NOMO-1 (cell line): ENCODE measurements around the gene IL37.
"Not testable (repeated sequence)": the region's sequence is repeated elsewhere in the genome, so short reads cannot be mapped to it uniquely, and the experiment has no call there.

Experiments used
- DNase-seq, 2 experiments: peaks; one replicate each; lab custom pipeline; 2025; ENCODE audit not compliant: unreplicated experiment in 2 of 2; lab: John Stamatoyannopoulos, UW

The IL37 gene

DNA sequence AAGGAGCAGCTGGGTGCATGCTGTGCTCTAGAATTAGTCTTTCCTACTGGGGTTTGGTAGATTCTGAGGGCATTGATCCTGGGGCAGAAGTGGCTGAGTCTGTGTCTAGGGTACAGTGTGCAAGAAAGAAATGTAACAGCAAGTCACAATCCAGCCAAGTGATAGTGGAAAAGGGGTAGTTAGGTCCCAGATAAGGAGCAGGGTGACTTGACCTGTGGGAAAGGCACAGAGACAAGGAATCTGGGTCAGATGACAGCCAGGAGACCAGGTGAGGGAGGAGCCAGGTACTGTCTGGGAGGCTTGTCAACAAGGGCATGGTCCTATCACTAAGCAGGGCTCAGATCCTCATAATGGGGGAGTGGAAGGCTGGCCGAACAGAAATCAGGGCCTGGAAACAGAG lies 8.1 kb downstream of the IL37 start:
- no peak for DNase-seq

DNA sequence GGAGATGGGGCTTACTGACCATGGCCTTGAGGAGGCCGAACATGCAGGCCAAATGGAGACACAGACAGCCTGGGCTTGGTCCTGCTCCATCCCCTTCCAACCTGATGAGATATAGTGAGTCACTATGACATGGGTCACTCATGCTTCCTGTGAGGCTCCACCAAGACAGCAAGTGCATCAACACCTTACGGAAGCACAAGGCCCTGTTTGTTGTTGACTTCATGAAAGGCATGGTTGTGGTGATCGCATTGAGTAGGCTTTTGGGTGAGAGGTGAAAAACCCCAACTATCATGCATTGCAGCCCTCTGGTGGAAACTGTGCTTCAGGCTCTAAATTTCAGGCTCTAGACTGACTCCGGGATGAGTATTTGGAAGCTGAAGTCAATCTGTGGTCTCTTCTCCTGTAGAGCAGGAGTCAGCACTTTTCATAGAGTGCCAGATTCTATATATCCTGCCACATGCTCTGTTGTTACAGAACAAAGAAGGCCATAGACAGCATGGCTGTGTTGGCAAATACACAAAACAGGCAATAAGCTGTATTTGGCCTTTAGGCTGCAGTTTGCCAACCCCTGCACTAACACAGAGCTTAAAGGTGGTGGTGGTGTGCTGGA lies 10.1 kb downstream of the IL37 start:
- DNase-seq: no peak

DNA sequence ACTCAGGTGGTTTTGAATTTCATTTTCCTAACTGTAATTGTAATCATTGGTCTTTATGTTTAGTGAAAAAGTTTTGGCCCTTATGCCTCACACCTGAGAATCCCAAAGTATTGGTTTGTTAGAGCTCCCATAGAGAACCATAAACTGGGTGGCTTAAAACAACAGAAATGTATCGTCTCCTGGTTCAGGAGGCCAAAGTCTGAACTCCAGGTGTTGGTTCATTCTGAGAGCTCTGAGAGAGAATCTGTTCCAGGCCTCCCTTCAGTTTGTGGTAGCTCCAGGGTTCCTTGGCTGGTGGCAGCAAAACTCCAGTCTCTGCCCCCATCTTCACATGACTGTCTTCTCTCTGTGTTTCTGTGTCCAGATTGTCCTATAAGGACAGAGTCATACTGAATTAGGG lies 11.0 kb downstream of the IL37 start:
- no peak for DNase-seq

DNA sequence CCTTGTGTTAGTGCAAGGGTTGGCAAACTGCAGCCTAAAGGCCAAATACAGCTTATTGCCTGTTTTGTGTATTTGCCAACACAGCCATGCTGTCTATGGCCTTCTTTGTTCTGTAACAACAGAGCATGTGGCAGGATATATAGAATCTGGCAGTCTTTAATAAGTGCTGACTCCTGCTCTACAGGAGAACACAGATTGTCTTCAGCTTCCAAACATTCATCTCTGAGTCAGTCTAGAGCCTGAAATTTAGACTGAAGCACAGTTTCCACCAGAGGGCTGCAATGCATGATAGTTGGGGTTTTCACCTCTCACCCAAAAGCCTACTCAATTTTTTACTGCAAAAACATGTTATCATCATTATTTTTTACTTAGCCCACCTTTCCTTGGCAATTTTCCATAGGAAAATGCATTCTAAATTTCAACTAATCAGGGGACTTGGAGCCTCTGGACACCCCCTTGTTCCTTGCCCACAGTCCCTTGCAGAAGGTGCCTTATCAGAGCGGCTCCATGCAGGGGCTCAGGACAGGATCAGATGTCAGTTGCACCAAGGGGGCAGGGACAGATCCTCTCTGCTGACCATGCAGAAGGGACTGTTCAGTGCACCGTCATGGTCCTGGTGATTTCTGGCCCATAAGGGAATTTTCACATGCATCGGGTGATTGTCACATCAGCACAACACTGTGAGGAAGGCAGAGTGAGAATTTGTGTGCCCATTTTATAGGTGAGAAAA lies 12.4 kb downstream of the IL37 start:
- DNase-seq: no peak

DNA sequence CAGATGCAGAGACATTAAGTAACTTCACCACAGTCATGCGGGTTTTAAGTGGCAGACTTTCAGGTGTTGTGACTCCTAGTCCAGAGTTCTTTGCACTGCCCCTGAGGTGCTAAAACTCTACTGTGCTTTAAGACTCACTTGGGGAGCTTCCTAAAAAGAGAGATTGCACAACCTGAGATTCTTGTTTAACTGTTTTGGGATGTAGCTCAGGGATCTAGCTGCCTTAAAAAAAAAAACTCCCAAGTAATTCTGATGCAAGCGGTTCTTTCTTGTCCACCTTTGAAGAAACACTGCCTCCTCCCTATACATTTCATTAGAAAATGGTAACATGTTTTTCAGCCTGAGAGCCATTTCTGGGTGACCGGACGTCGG lies 13.0 kb downstream of the IL37 start:
- DNase-seq: no peak

DNA sequence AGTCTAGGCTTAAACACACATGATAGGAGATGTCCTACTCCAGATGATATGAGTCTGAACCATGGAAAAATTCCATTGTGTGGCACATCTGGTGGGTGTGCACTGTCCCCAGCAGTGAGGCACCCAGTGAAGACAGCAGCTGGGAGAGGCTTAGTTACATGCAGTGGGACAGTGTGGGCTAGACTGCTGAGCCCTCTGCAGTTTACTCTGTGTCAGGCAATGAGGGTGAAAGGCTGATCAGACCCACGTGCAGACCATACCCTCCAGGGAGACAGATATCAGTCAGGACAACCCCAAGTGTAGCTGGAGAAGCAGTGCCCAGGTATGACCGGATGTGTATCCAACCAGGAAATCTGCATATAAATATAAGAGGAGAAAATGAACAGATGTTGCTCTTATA lies 13.4 kb downstream of the IL37 start:
- DNase-seq: no peak

DNA sequence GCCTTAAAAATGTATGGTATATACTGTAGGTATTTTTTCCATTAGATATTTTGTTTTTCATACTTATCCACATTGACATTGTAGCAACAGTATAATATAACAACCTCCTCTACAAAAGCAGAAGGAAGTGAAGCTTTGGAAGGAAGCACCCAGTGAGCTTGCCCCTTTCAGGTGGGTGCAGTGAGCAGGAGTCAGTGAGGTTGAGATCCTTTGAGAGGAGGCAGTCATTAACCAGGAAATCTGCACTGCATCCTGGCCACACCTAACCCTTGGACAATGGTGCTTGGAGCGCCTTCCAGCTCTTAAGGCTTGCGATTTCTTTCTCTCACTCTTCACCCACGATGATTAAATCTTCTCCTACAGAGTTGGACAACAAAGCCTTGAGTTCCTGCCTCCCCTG lies 13.9 kb downstream of the IL37 start:
- no peak for DNase-seq

DNA sequence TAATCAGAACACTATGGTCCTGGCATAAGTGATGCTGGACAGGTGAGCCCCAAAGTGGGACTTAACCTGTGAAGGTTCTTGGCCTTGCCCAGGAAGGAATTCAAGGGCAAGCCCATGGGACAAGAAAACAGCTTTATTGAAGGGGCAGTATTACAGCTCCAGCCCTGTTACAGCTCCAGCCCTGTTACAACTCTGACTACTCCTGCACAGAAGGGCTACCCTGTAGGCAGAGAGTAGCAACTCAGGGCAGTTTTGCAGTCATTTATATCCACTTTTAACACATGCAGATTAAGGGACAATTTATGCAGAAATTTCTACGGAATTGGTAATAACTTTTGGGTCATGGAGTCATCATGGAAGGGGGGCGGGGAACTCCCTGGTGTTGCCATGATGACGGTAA lies 15.7 kb downstream of the IL37 start:
- DNase-seq: no peak

DNA sequence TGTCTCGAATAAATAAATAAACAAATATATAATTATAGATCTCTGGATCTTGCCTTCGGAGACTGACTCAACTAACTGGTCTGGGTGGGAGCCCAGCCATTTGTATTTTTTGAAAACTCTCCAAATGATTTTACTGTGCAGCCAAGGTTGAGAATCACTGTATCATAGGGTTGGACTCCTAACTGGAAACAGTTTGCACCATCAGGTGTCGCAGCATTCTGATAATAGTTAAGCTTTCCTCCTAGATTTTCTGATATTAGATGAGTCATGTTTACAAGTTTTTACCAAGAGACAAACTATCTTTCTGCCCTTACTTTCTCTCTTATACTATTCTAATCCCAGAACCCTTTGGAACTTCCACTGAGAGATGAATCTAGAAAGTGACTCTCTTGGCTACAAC lies 16.8 kb downstream of the IL37 start:
- no peak for DNase-seq

DNA sequence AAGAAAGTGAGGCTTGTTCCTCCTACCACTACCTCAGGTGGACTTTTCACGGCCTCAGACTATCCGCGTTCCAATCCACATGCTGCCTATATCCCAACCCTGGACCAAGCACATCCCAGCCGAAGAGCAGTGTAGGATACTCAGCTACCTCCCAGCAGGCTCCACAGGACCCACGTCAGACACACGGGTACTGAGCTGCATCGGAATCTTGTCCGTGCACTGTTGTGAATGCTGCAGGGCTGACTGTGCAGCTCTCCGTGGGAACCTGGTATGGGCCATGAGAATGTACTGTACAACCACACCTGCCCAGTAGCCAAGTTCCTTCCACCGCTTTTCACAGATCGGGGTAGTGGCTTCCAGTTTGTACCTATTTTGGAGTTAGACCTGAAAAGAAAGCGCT lies 22.3 kb downstream of the IL37 start:
- DNase-seq: no peak

DNA sequence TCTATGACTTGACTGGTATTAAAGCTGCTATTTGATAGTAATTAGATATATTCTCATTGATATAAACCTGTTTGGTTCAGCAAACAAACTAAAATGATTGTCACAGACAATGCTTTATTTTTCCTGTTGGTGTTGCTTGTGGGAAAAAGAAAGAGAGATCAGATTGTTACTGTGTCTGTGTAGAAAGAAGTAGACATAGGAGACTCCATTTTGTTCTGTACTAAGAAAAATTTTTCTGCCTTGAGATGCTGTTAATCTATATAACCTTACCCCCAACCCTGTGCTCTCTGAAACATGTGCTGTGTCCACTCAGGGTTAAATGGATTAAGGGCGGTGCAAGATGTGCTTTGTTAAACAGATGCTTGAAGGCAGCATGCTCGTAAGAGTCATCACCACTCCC lies 23.2 kb downstream of the IL37 start:
- not testable (repeated sequence) for DNase-seq

DNA sequence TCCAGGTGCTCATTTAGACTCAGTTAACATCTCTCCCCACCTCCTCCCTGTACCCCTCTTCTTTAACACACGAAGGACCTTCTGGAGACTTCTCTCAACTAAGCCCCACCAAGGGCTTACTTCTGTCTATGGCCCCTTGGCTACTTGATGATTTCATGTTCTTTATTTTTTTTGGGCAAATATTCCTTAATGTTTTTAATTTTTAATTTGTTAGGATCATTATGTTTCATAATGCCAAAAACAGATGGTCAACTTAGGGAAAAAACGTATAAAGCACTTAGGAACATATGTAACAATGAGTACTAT lies 25.9 kb downstream of the IL37 start:
- DNase-seq: no peak

DNA sequence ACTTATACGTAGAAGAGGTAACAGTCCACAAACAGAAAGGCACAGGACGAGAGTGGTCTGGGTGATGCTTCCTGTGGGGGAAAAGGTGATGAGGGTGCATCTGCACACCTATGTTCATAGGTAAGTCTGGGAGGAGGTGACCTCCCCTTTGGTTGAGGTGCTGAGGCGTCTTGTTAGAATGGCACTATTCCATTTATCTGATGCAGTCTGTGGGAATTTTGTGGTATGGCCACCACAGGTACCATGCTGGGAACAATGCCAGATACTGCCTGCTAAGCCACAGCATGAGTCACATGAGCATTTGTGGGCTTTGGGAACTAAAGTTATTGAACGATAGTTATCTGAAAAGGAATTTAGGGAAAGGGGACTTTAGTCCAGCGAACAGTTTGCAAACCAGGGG lies 27.9 kb downstream of the IL37 start:
- no peak for DNase-seq

DNA sequence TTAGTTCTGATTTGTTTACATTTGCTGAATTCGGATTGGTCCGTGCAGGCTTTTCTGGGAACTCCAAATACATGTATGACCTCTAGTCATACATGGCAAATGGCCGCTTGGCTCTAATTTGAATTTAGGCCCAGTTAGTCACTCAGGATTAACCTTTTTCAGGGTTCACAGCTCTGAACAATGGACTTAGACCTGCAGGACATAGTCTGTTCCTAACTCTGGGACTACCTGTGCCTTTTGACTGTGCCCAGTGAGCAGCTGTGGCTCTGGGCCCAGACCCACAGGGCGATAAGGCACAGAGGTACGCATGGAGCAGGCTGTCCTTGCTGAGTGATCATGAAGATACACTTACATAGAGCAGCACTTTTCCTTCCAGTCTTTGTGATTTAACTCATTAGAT lies 28.5 kb downstream of the IL37 start:
- no peak for DNase-seq

DNA sequence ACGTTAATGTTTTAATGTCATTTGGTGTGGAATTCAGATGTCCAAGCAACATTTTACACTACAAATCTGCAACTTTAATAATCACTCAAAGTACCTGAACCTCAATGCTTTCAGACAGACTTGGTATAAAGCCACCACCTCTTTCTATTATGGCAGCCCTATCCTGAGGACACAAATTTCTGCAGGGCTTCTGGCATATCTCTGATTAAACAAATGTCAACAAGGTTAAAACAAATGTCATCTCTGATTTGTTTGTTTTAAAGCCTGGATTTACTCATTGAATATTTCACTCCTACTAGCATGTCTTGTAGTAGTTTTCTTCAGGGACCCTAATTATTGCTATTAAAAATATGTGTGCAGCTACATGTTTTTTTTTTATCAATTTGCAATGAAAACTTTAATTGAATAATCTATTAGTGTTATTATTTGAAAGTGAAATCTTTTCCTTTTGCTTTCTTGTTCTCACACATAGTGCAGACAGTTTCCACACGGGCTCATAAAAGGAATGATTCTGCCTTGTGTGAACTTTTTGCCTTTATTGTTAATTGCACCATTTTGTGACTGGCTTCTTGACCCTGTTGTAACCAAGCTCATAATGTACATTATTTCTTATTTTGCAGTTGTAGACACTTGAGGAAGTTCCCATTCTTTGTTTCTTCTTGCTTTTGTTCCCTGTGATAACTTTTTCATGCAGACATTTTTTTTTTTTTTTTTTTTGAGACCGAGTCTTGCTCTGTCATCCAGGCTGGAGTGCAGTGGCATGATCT lies 30.1 kb downstream of the IL37 start:
- DNase-seq: no peak

DNA sequence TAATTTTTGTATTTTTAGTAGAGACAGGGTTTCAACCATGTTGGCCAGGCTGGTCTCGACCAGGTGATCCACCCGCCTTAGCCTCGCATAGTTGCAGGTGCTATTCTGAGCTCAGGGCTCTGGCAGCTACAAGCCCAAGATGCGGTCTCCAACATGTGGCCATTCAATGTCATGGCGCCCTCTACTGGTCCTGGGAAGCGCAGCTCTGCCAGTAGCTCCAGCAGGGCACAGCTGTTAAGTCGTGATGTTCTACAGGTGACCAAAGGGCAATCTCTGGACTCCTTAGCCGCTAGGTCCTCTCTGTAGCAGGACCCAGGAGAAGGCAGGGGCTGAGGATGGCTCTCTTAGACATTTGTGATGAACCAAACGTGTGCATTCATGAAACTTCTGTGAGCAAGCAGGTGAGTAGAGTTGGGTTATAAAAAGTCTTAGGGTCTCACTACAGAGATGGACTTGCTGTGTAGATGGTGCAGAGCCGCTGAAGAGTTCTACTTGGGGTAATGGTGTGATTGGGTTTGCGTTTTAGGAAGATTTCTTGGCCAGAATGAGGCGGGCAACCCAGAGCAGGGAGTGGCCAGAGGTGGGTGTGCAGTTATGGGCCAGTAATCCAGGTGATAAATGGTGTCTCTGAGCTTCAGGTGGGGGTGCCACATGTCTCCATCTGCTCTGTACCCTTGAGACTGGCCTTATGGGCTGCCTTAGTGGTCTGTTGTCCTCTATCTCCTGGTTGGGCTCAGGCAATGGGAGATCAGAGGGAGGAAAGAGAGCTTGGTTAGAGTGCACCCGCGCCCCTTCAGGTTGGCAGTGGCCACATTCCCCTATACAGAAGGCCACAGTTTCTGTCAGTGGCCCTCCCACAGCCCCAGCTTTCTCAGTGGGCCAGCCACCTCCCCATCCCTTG lies 31.0 kb downstream of the IL37 start:
- peak; percentile 64 to 75 for DNase-seq

DNA sequence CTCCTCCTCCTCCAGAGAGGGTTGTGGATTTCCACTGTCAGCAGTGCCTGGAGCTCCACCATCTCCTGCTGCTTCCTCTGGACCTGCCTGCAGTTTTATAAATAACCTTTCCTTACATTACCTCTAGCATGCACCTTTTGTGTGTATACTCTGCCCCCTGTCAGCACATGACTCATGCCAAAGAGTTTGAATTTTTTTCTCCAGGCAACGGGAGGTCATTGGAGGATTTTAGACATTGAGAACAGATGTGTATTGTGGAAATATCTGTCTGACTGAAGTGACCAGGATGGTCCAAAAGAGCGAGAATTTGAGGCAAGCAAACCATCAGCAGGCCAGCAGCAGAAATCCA lies 31.7 kb downstream of the IL37 start:
- DNase-seq: no peak

DNA sequence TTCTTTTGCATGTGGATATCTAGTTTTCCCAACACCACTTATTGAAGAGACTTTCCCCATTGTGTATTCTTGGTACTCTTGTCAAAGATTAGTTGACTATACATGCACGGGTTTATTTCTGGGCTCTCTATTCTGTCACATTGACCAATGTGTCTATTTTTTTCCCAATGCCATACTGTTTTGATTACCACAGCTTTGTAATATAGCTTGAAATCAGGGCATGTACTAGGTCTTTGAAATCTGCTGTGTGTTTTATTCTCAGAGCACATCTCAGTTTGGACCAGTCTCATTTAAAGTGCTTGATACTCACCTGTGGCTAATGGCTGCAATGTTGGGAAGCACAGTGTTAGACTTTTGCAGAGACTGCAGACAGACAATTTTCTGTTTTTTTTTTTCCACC lies 34.0 kb downstream of the IL37 start:
- DNase-seq: no peak

DNA sequence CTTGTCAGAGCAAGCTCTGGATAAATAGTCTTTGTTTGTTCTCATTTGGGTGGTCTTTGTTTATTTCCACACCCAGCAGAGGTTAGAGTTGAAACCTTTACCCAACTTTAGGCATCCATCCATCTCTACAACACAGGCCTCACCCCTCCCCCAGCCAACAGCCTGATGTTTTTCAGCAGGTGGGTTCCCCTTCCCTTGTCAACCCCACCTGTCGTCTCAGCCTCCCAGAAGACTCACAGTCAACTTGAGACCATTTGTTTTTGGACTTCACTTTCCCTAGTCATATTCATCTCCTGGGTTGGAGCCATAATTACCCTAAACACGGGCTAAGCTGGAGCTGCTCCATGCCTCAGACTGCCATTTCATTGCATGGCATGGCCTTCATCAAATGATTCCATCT lies 35.1 kb downstream of the IL37 start:
- DNase-seq: no peak

DNA sequence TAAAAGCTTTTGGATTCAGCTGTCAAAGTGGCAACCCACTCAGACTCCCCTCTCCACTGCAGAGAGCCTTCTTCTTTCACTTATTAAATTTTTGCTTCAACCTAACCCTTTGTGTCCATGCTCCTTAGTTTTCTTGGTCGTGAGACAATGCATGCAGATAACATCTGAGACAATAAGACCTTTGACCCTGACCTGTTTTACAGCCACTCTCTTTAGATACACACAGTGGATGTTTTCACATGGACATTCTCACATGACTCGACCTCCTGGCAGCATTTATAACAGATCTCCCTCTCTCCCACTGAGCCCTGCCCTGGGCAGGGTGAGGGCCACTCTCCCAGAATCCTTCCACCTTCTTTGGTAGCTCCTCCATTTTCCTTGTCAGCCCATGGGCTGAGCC lies 36.4 kb downstream of the IL37 start:
- no peak for DNase-seq

DNA sequence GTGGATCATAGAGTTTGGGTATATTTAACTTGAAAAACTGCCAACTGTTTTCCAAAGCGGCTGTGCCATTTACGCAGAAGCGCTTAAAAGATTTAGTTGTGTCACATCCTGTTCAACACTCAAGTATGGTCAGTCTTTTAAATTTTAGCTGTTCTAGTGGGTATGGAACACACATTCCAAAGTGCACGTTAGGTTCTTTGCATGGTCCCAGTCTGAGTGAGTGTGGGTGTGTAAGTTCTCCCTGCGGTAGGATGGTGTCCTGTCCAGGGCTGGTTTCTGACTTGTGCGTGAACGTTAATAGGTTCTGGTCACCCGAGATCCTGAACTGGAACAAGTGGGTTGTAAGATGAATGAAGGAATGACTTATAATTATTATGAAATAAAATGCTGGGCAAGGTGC lies 38.5 kb downstream of the IL37 start:
- DNase-seq: no peak

DNA sequence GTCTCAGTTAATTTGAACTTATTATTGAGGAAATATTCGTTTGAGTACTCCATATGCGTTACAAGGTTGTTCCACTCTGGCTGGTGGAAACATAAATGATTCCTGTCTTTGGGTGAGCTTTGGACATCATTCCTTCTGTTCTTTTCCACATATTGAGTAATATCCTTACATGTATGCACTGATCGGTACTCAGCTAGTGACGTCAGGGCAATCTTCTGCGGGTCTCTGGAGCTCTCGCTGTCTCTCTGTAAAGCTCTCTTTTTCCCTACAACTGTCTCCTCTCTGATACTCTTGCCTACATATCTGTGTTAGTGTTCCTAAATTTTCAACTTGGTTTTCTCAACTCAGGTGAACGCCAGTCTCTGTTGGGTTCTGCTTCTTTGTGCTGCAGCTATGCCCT lies 43.4 kb downstream of the IL37 start:
- no peak for DNase-seq
